Fibroblast of pulmonary artery (primary cell): Measurements from ENCODE around the gene CCDC117.

Experiments used
- DNase-seq: peaks from one replicate; pipeline ENCODE4 v3.0.0-alpha.2; 2010; ENCODE audit warnings: low read depth
- H3K4me3 ChIP-seq: replicated peaks from 2 replicates; pipeline ENCODE4 v1.5.1; 2011; ENCODE audit warnings: low read depth, mild to moderate bottlenecking, control low read depth, low read length, moderate library complexity
- CTCF ChIP-seq: IDR thresholded peaks from 2 replicates; pipeline ENCODE4 v1.5.1; 2011; ENCODE audit warnings: mild to moderate bottlenecking, control low read depth, low read length, inconsistent platforms; ENCODE audit errors: missing control alignments

CCDC117 gene

GRCh38 chr22:28773461-28773867 lies 969 bp downstream of the CCDC117 start:
- no peak for TF ChIP-seq CTCF
- peak overlapping the region; percentile 91 for H3K4me3 ChIP-seq
- peak; percentile 16 for DNase-seq

- no peak overlapping the region for H3K4me3 ChIP-seq
- DNase-seq, result no peak
- TF ChIP-seq CTCF, result no peak
Observed at GRCh38 chr22:28774378-28774777, 1.9 kb downstream of the CCDC117 start.

GRCh38 chr22:28779833-28780232 lies 7.3 kb downstream of the CCDC117 start:
- H3K4me3 ChIP-seq, result no peak overlapping the region
- DNase-seq, result no peak
- TF ChIP-seq CTCF, result no peak

- DNase-seq, result no peak
- no peak for TF ChIP-seq CTCF
- no peak overlapping the region for H3K4me3 ChIP-seq
Observed at GRCh38 chr22:28780296-28780695, 7.8 kb downstream of the CCDC117 start.

- TF ChIP-seq CTCF, result no peak
- no peak overlapping the region for H3K4me3 ChIP-seq
- no peak for DNase-seq
Observed at GRCh38 chr22:28783786-28784671, 11.5 kb downstream of the CCDC117 start.

- TF ChIP-seq CTCF, result no peak
- no peak overlapping the region for H3K4me3 ChIP-seq
- no peak for DNase-seq
Observed at GRCh38 chr22:28788601-28789000, 16.1 kb downstream of the CCDC117 start.

- no peak for DNase-seq
- no peak for TF ChIP-seq CTCF
- no peak overlapping the region for H3K4me3 ChIP-seq
Observed at GRCh38 chr22:28791124-28791523, 18.6 kb downstream of the CCDC117 start.
